Left lung (tissue), 10 donors: ENCODE results near the gene NPHP4. TPM values are rescaled to one million over a fixed set of nuclear protein-coding genes. Genes with fewer than 3 reads are reported as not detected.
"Not testable (repeated sequence)": the region's sequence is repeated elsewhere in the genome, so short reads cannot be mapped to it uniquely, and the experiment has no call there.

Source experiments
- ATAC-seq: fragments of 200-7000 bp; cut with Tn5 transposase; one replicate; pipeline ENCODE4 v1.9.1; 2020; ENCODE audit warnings: moderate library complexity
- DNase-seq, 4 donors: peaks; one replicate each; pipeline ENCODE4 v3.0.0-alpha.2; 2013 to 2020
- H3K27ac ChIP-seq, 2 donors: fragments of 200-600 bp; sonication (generic) in 1 of 2; one replicate each; pipeline versions ENCODE4 v1.5.0 to v1.8.0; 2020 to 2021
- H3K27me3 ChIP-seq, 2 donors: fragments of 200-600 bp; sonication (generic) in 1 of 2; one replicate each; pipeline versions ENCODE4 v1.5.0 to v1.8.0; 2020 to 2021
- H3K36me3 ChIP-seq, 2 donors: fragments of 200-600 bp; sonication (generic) in 1 of 2; one replicate each; pipeline versions ENCODE4 v1.5.0 to v1.8.0; 2020 to 2021
- H3K4me1 ChIP-seq, 2 donors: fragments of 200-600 bp; one replicate each; pipeline ENCODE4 v1.8.0; 2021
- H3K4me3 ChIP-seq, 2 donors: fragments of 200-600 bp; sonication (generic) in 1 of 2; one replicate each; pipeline versions ENCODE4 v1.5.0 to v1.8.0; 2020 to 2021; ENCODE audit warnings: mild to moderate bottlenecking in 1 of 2
- H3K9me3 ChIP-seq, 2 donors: fragments of 200-600 bp; sonication (generic) in 1 of 2; one replicate each; pipeline versions ENCODE4 v1.5.0 to v1.8.0; 2020 to 2021
- intact Hi-C, 2 donors: fragments of 100-400 bp; cut with DNase I; formaldehyde crosslinking; loops; one replicate each; pipeline versions ENCODE4 v1.11.2 to v1.14.2; 2022
- polyA plus RNA-seq, 6 donors: library from polyadenylated mRNA; unstranded; fragments of 120-200 nt; gene quantifications; one replicate each; pipeline ENCODE4 v1.2.1, GENCODE V29; 2013; ENCODE audit not compliant: insufficient read length in 6 of 6
- total RNA-seq, 2 donors: library from RNA; stranded (reverse); fragmentation: NEBNext Ultra II Directional; extraction: Animal tissue kit (Norgen Biotek cat#: 25700); gene quantifications; one replicate each; pipeline ENCODE4 v1.2.1, GENCODE V29; 2021
- TF ChIP-seq, protein P1 (sequence below), 2 donors: fragments of 200-600 bp; sonication (generic) in 1 of 2; IDR thresholded peaks; one replicate each; pipeline versions ENCODE4 v1.5.0 to v1.8.0; 2021; ENCODE audit warnings: antibody characterized with exemption in 2 of 2
- donor health status: DM: no; HTN: yes; CAD: no.
- donor health status: DM: no; HTN: no; CAD: no.

NPHP4 gene
- total and polyA plus RNA-seq, 8 donors = 9.4 to 16.4 (median 10.2) TPM

DNA sequence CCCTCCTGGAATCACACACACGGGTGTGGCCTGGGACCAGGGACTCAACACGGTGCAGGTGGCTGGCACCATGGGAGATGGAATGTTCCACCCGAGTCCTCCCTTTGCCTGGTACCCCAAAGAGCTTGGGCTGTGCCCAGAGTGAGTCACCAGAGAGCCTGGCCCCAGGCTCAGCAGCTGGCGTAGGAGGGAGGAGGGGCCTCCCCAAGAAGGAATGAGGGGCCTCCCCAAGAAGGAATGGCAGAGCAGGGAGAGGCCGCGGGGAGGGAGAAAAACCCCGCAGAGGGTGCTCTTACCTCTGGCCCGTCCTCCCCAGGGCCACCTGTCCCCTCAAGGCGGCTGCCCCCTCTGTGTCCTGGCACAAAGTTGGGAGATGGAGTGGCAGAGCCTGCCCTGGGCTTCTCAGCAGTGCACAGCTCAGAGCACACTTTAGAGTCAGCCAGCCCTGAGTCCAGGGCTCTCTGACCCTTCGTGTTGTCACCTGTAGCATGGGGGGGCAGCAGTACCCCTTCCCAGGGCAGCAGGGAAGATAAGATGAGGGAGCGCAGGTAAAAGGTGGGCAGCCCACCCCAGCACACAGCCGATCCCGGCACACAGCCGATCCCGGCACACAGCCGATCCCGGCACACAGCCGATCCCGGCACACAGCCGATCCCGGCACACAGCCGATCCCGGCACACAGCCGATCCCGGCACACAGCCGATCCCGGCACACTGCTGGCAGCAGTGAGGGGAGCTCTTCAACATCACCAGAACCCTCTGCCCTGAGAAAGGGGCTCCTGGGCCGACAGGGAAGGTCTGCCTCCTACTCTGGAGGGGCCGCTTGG, 33.3 kb upstream of the NPHP4 start:
- ATAC-seq = peak; percentile 34

DNA sequence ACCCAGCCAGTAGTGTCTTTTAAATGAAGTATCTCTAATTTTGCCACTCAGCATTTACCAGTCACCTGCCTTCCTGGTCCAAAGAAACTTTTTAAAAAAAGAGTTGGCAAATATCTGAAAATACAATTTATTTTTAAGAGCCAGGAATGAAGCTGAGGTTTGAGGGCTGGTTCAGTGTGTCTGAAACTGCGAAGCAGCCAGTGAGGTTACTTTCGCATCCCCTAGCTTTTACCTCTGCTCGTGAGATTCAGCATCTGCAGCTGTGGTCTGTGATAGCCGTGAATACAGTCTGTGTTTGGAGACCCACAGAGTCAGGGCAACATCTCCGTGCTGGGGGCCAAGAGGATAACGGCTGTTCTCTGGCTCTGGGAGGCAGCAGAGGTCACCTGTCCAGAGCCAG, 32.2 kb upstream of the NPHP4 start:
- intact Hi-C loops = no loop called here
- Histone ChIP-seq H3K36me3 (peaks cover 0 to 2% of the 10 kb centered on the region in 2 donors), H3K9me3 (no peaks in the 10 kb centered on the region), H3K27me3 (peaks cover 0 to 21% of the 10 kb centered on the region in 2 donors), H3K27ac (no peak overlapping the region), H3K4me3 (no peak overlapping the region), H3K4me1 (peaks cover 0 to 24% of the 10 kb centered on the region in 2 donors)
- TF ChIP-seq, protein P1, sequence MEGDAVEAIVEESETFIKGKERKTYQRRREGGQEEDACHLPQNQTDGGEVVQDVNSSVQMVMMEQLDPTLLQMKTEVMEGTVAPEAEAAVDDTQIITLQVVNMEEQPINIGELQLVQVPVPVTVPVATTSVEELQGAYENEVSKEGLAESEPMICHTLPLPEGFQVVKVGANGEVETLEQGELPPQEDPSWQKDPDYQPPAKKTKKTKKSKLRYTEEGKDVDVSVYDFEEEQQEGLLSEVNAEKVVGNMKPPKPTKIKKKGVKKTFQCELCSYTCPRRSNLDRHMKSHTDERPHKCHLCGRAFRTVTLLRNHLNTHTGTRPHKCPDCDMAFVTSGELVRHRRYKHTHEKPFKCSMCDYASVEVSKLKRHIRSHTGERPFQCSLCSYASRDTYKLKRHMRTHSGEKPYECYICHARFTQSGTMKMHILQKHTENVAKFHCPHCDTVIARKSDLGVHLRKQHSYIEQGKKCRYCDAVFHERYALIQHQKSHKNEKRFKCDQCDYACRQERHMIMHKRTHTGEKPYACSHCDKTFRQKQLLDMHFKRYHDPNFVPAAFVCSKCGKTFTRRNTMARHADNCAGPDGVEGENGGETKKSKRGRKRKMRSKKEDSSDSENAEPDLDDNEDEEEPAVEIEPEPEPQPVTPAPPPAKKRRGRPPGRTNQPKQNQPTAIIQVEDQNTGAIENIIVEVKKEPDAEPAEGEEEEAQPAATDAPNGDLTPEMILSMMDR (IDR thresholded peaks at IDR 0.05) = no peak
- ATAC-seq = no peak
- peak in 1 of 4 donors; percentile 3 for DNase-seq

More for the DNA sequence above, 33.3 kb upstream of the NPHP4 start:
- Histone ChIP-seq H3K27me3 (peaks cover 0 to 21% of the 10 kb centered on the region in 2 donors), H3K4me1 (peaks cover 0 to 34% of the 10 kb centered on the region in 2 donors), H3K36me3 (peaks cover 0 to 7% of the 10 kb centered on the region in 2 donors), H3K27ac (peak overlapping the region; percentile 44 to 94), H3K9me3 (no peaks in the 10 kb centered on the region), H3K4me3 (peak overlapping the region; percentile 2 to 66)
- peak in 2 of 4 donors; percentile 41 to 68 for DNase-seq
- TF ChIP-seq, protein P1 (IDR thresholded peaks at IDR 0.05) = no peak
- intact Hi-C loops = no loop called here

DNA sequence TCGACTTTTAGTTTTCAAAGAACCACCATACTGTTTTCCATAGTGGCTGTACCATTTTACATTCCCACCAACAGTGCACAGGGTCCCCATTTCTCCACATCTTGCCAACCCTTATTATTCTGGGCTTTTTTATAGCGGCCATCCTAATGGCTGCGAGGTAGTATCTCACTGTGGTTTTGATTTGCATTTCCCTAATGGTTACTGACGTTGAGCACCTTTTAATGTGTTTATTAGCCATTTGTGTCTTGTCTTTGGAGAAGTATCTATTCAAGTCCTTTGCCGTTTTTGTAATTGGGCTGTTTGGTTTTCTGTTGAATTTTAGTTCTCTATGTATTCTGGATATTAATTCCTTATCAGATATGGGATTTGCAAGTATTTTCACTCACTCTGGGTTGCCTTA, 31.1 kb upstream of the NPHP4 start:
- no peak for DNase-seq
- H3K36me3 ChIP-seq = no peaks in the 10 kb centered on the region
- intact Hi-C loops = no loop called here
- H3K4me1 ChIP-seq = peaks cover 0 to 13% of the 10 kb centered on the region in 2 donors
- no peaks in the 10 kb centered on the region for H3K9me3 ChIP-seq
- H3K4me3 ChIP-seq = no peak overlapping the region
- no peak for ATAC-seq
- TF ChIP-seq, protein P1 (IDR thresholded peaks at IDR 0.05) = no peak
- peaks cover 0 to 21% of the 10 kb centered on the region in 2 donors for H3K27me3 ChIP-seq
- no peak overlapping the region for H3K27ac ChIP-seq

DNA sequence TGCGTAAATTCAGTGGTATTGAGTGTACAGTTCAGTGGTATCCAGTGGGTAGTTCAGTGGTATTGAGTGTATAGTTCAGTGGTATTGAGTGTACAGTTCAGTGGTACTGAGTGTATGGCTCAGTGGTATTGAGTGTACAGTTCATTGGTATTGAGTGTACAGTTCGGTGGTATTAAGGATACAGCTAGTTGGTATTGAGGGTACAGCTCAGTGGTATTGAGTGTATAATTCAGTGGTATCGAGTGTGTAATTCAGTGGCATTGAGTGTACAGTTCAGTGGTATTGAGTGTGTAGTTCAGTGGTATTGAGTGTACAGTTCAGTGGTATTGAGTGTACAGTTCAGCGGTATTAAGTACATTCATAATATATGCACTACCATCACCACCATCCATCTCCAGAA, 30.0 kb upstream of the NPHP4 start:
- intact Hi-C loops = no loop called here
- Histone ChIP-seq H3K27ac (no peak overlapping the region), H3K4me3 (no peak overlapping the region), H3K9me3 (no peaks in the 10 kb centered on the region), H3K27me3 (peaks cover 0 to 21% of the 10 kb centered on the region in 2 donors), H3K36me3 (no peaks in the 10 kb centered on the region), H3K4me1 (peaks cover 0 to 12% of the 10 kb centered on the region in 2 donors)
- no peak for ATAC-seq
- DNase-seq = no peak
- TF ChIP-seq, protein P1 (IDR thresholded peaks at IDR 0.05) = no peak

DNA sequence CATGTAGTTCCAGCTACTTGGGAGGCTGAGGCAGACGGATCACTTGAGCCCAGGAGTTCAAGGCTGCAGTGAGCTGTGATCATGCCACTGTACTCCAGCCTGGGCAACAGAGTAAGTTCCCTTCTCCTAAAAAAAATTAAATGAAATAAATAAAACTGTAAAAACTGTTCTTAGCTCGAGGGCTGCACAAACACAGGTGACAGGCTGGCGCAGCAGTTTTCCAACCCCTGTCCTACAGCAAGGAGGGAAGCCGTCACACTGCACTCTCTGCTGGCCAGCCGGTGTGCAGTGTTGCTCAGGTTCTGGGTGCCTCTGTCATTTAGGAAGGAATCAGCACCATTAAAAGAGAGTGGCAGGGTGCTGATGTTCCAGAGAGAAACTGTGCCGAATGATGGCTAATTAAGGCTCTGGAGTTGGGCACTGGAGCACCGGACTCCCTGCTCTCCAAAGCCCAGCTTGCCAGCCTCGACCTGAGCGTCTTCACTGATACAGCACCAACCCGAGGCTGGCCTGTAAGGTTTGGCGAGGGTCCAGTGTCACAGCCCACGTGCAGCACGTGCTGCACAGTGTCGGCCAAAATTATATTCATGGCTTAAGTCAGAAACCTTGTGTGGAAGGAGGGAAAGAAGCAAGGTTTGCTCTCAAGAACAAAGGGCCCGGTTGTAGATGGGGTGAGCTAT, 27.1 kb upstream of the NPHP4 start:
- DNase-seq (peak in 1 of 4 donors; percentile 39), ATAC-seq (no peak)
- Histone ChIP-seq H3K4me3 (no peak overlapping the region), H3K9me3 (no peaks in the 10 kb centered on the region), H3K27me3 (no peaks in the 10 kb centered on the region), H3K27ac (no peak overlapping the region), H3K36me3 (no peaks in the 10 kb centered on the region), H3K4me1 (peaks cover 0 to 12% of the 10 kb centered on the region in 2 donors)
- TF ChIP-seq, protein P1 (IDR thresholded peaks at IDR 0.05) = no peak
- intact Hi-C loops = no loop called here

DNA sequence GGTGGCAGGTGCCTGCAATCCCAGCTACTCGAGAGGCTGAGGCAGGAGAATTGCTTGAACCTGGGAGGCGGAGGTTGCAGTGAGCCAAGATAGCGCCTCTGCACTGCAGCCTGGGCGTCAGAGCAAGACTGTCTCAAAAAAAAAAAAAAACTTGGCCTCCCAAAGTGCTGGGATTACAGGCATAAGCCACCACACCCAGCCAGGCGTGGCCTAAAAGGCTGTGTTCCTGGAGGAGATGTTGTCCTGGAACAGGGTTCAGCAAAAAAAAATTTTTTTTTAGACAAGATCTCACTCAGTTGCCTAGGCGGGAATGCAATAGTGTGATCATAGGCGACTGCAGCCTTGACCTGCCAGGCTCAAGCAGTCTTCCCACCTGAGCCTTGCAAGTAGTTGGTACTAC, 25.4 kb upstream of the NPHP4 start:
- peak in 1 of 4 donors; percentile 10 for DNase-seq
- H3K4me1 ChIP-seq = peaks cover 0 to 13% of the 10 kb centered on the region in 2 donors
- H3K4me3 ChIP-seq, H3K27me3 ChIP-seq, H3K9me3 ChIP-seq, H3K27ac ChIP-seq, ATAC-seq, H3K36me3 ChIP-seq, intact Hi-C loops: not testable (repeated sequence)
